ENCODE measurements around the gene CEACAM1.

GRCh38 chr19:42540071-42540553, 11.8 kb upstream of the CEACAM1 start:
- TF ChIP-seq CTCF (conservative IDR thresholded peaks at IDR 0.05; ENCODE audit: low read depth, low read length), result no peak
- no peak for TF ChIP-seq EZH2phosphoT487 (IDR thresholded peaks at IDR 0.05; ENCODE audit: borderline replicate concordance, low read length)
